ENCODE measurements around the gene FAF2.

- 0 out of 2 replicates have a peak, but pooled peaks have one; percentile 9 for TF ChIP-seq POLR2AphosphoS5 (IDR thresholded peaks at IDR 0.05; ENCODE audit: low read depth)
- TF ChIP-seq, protein P1, sequence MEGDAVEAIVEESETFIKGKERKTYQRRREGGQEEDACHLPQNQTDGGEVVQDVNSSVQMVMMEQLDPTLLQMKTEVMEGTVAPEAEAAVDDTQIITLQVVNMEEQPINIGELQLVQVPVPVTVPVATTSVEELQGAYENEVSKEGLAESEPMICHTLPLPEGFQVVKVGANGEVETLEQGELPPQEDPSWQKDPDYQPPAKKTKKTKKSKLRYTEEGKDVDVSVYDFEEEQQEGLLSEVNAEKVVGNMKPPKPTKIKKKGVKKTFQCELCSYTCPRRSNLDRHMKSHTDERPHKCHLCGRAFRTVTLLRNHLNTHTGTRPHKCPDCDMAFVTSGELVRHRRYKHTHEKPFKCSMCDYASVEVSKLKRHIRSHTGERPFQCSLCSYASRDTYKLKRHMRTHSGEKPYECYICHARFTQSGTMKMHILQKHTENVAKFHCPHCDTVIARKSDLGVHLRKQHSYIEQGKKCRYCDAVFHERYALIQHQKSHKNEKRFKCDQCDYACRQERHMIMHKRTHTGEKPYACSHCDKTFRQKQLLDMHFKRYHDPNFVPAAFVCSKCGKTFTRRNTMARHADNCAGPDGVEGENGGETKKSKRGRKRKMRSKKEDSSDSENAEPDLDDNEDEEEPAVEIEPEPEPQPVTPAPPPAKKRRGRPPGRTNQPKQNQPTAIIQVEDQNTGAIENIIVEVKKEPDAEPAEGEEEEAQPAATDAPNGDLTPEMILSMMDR (IDR thresholded peaks at IDR 0.05; ENCODE audit: insufficient read depth, low read length), result no peak
These were observed 82.3 kb downstream of the FAF2 start for GRCh38 chr5:176530393-176530982.

All from HL-60 (cell line).